Neural progenitor cell (in vitro differentiated cells): ENCODE data around the gene ZBTB43. TPM values are rescaled to one million over a fixed set of nuclear protein-coding genes. Genes with fewer than 3 reads are reported as not detected.

Experiments used
- DNase-seq: peaks from one replicate; pipeline ENCODE4 v3.0.0-alpha.2; 2016; ENCODE audit warnings: low spot score
- H2AFZ ChIP-seq: fragments of 200-600 bp; sonication (generic); replicated peaks from 2 replicates; pipeline ENCODE4 v1.6.1; 2016; ENCODE audit warnings: antibody characterized with exemption
- H3F3A ChIP-seq: fragments of 200-600 bp; sonication (generic); 2 replicates; pipeline ENCODE4 v1.6.1; 2016; ENCODE audit warnings: antibody characterized with exemption, low read depth
- H3K27ac ChIP-seq: fragments of 200-600 bp; sonication (generic); 2 replicates; pipeline ENCODE4 v1.5.1; 2016; ENCODE audit warnings: mild to moderate bottlenecking
- H3K27me3 ChIP-seq: fragments of 200-600 bp; sonication (generic); 2 replicates; pipeline ENCODE4 v1.6.1; 2016; ENCODE audit warnings: mild to moderate bottlenecking, moderate library complexity
- H3K36me3 ChIP-seq: fragments of 200-600 bp; sonication (generic); 2 replicates; pipeline ENCODE4 v1.5.1; 2016
- H3K4me1 ChIP-seq: fragments of 200-600 bp; sonication (generic); 2 replicates; pipeline ENCODE4 v1.6.1; 2016; ENCODE audit warnings: mixed run types
- H3K4me2 ChIP-seq: fragments of 200-600 bp; sonication (generic); 2 replicates; pipeline ENCODE4 v1.6.1; 2016
- H3K4me3 ChIP-seq: fragments of 200-600 bp; sonication (generic); 2 replicates; pipeline ENCODE4 v1.5.1; 2016
- H3K79me2 ChIP-seq: fragments of 200-600 bp; sonication (generic); 2 replicates; pipeline ENCODE4 v1.6.1; 2016; ENCODE audit warnings: low read depth
- H3K9ac ChIP-seq: fragments of 200-600 bp; sonication (generic); 2 replicates; pipeline ENCODE4 v1.6.1; 2016
- H3K9me3 ChIP-seq: fragments of 200-600 bp; sonication (generic); 2 replicates; pipeline ENCODE4 v1.5.1; 2016; ENCODE audit warnings: low read depth
- H4K20me1 ChIP-seq: fragments of 200-600 bp; sonication (generic); 2 replicates; pipeline ENCODE4 v1.6.1; 2016; ENCODE audit warnings: low read depth
- H3K27ac Mint-ChIP-seq: 3 replicates; pipeline ENCODE4 v1.8.0; 2021; ENCODE audit warnings: mixed read lengths
- H3K27me3 Mint-ChIP-seq: 2 replicates; pipeline ENCODE4 v1.8.0; 2022; ENCODE audit warnings: low read depth, mild to moderate bottlenecking, inconsistent platforms, moderate library complexity, mixed read lengths; ENCODE audit not compliant: insufficient read depth
- H3K36me3 Mint-ChIP-seq: 3 replicates; pipeline ENCODE4 v1.8.0; 2021; ENCODE audit warnings: mixed read lengths
- H3K4me1 Mint-ChIP-seq: 3 replicates; pipeline ENCODE4 v1.8.0; 2021; ENCODE audit warnings: mixed read lengths
- H3K4me3 Mint-ChIP-seq: 3 replicates; pipeline ENCODE4 v1.8.0; 2021; ENCODE audit warnings: mild to moderate bottlenecking, moderate library complexity, mixed read lengths
- H3K9me3 Mint-ChIP-seq: 3 replicates; pipeline ENCODE4 v1.8.0; 2020; ENCODE audit warnings: mixed read lengths
- EZH2 ChIP-seq: fragments of 200-600 bp; sonication (generic); IDR thresholded peaks from 2 replicates; pipeline ENCODE4 v1.6.1; 2017; ENCODE audit warnings: antibody characterized with exemption, mild to moderate bottlenecking, moderate library complexity
- EZH2phosphoT487 ChIP-seq: fragments of 200-600 bp; sonication (generic); IDR thresholded peaks from 2 replicates; pipeline ENCODE4 v1.6.1; 2017; ENCODE audit warnings: antibody characterized with exemption
- total RNA-seq: library from RNA; depleted of rRNA; stranded (reverse); fragments of >200 nt; gene quantifications from 2 replicates; pipeline ENCODE4 v1.2.3, GENCODE V29; 2015; ENCODE audit warnings: low replicate concordance
- TF ChIP-seq, protein P1 (sequence below): fragments of 200-600 bp; sonication (generic); IDR thresholded peaks from 2 replicates; pipeline ENCODE4 v1.5.1; 2017; ENCODE audit warnings: antibody characterized with exemption, mild to moderate bottlenecking

Gene ZBTB43
- total RNA-seq, 1 donor from 2014 or later, result 10.0 TPM

DNA sequence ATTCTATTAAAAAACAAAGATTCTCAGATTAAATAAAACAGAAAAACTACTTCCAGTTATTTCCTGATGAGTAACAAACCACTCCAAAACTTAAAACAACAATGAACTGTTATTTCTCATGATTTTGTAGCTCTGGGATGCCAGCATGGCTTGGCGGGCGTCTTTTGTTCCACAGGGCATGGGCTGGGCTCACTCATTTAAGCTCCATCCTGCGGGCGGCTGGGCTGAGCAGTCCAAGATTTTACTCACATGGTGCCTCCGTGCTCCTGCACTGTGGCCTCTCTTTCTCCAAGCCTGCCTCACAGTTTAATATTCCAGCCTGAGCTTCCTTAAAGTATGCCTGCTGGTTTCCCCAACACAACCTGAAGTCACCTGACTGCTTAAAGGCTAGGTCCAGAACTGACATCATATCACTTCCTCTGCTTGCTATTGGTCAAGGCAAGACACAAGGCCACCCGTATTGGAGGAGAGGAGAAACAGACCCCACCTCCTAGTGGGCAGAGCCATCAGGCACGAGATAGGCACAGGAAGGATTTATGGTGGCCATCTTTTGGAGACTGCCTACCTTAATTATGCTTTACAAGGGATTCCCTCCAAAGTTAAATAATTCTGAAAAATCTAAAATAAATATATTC lies 41.6 kb upstream of the ZBTB43 start:
- Histone ChIP-seq H2AFZ (peak overlapping the region; percentile 55), H3K9me3 (no peaks in the 10 kb centered on the region), H3K27ac (no peak overlapping the region), H3K4me3 (no peak overlapping the region), H3K4me2 (no peak overlapping the region), H3K79me2 (no peaks in the 10 kb centered on the region), H3K27me3 (no peaks in the 10 kb centered on the region), H3K4me1 (no peaks in the 10 kb centered on the region), H3F3A (no peaks in the 10 kb centered on the region), H4K20me1 (no peaks in the 10 kb centered on the region), H3K9ac (no peak overlapping the region), H3K36me3 (no peaks in the 10 kb centered on the region)
- Mint-ChIP-seq H3K27me3 (no peaks in the 10 kb centered on the region), H3K27ac (no peak overlapping the region), H3K4me1 (peaks cover 4% of the 10 kb centered on the region), H3K4me3 (no peak overlapping the region), H3K36me3 (no peaks in the 10 kb centered on the region), H3K9me3 (no peaks in the 10 kb centered on the region)
- DNase-seq, result no peak
- no peak for TF ChIP-seq EZH2phosphoT487
- no peak for TF ChIP-seq EZH2
- TF ChIP-seq, protein P1, sequence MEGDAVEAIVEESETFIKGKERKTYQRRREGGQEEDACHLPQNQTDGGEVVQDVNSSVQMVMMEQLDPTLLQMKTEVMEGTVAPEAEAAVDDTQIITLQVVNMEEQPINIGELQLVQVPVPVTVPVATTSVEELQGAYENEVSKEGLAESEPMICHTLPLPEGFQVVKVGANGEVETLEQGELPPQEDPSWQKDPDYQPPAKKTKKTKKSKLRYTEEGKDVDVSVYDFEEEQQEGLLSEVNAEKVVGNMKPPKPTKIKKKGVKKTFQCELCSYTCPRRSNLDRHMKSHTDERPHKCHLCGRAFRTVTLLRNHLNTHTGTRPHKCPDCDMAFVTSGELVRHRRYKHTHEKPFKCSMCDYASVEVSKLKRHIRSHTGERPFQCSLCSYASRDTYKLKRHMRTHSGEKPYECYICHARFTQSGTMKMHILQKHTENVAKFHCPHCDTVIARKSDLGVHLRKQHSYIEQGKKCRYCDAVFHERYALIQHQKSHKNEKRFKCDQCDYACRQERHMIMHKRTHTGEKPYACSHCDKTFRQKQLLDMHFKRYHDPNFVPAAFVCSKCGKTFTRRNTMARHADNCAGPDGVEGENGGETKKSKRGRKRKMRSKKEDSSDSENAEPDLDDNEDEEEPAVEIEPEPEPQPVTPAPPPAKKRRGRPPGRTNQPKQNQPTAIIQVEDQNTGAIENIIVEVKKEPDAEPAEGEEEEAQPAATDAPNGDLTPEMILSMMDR, result no peak

DNA sequence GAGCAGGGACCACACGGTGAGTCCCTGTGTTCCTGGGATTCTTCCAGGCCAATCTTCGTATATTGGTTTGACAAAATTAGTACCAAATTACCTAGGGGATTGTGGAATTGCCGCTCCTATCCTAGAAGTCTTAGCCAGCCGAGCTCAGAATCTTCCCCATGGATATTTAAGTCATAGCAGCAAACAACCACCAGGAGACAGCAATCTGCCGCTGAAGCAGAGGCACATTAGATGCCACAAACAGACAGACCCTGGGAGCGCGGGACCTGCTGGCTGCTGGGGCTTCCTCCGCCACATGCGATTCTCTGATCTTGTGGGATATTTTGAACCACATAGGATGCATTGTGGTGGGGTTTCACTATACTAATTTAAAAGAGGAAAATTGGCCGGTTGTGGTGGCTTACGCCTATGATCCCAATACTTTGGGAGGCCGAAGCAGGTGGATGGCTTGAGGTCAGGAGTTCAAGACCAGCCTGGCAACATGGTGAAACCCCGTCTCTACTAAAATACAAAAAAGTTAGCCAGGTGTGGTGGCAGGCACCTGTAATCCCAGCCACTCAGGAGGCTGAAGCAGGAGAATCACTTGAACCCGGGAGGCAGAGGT lies 31.7 kb upstream of the ZBTB43 start:
- Histone ChIP-seq H3K79me2 (no peaks in the 10 kb centered on the region), H3K36me3 (no peaks in the 10 kb centered on the region), H3F3A (no peaks in the 10 kb centered on the region), H3K4me3 (no peak overlapping the region), H4K20me1 (no peaks in the 10 kb centered on the region), H3K9ac (no peak overlapping the region), H3K27me3 (peaks cover 33% of the 10 kb centered on the region), H3K4me1 (no peaks in the 10 kb centered on the region), H3K4me2 (no peak overlapping the region), H3K9me3 (no peaks in the 10 kb centered on the region), H2AFZ (no peak overlapping the region), H3K27ac (no peak overlapping the region)
- H3K4me1 Mint-ChIP-seq, result no peaks in the 10 kb centered on the region
- no peak overlapping the region for H3K27ac Mint-ChIP-seq
- H3K36me3 Mint-ChIP-seq, result no peaks in the 10 kb centered on the region
- DNase-seq, result peak; percentile 65
- no peak for TF ChIP-seq EZH2
- TF ChIP-seq EZH2phosphoT487, result no peak
- TF ChIP-seq, protein P1, result peak; percentile 63
- H3K9me3 Mint-ChIP-seq, result peaks cover 2% of the 10 kb centered on the region
- H3K4me3 Mint-ChIP-seq, result no peak overlapping the region
- peaks cover 2% of the 10 kb centered on the region for H3K27me3 Mint-ChIP-seq

DNA sequence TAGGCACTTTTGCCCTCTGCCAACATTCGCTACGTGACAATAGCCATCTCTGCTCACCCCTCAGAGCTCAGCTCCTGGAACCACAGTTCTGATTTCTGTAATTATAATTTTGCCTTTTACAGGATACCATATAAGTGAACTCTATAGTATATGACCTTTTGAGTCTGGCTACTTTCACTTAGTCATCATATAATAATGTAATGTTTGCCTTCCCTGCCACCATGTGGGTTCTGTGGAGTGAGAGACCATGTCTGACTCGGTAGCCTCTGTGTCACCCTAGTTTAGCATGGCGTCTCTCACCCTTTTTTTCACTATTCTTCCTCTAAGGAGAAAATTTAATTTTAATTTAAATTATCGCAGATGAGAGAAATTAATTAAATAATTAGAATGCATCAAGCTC lies 28.9 kb upstream of the ZBTB43 start:
- H3K79me2 ChIP-seq, result no peaks in the 10 kb centered on the region
- H3K4me3 ChIP-seq, result no peak overlapping the region
- no peak overlapping the region for H3K4me2 ChIP-seq
- H2AFZ ChIP-seq, result no peak overlapping the region
- Mint-ChIP-seq H3K27me3 (peaks cover 9% of the 10 kb centered on the region), H3K9me3 (no peaks in the 10 kb centered on the region), H3K36me3 (no peaks in the 10 kb centered on the region), H3K4me3 (no peak overlapping the region), H3K27ac (no peak overlapping the region), H3K4me1 (no peaks in the 10 kb centered on the region)
- TF ChIP-seq, protein P1, result no peak
- TF ChIP-seq EZH2phosphoT487 (no peak), EZH2 (no peak)
- no peak overlapping the region for H3K9ac ChIP-seq
- no peak for DNase-seq
- H3K9me3 ChIP-seq, result no peaks in the 10 kb centered on the region
- no peak overlapping the region for H3K27ac ChIP-seq
- H3K27me3 ChIP-seq, result peaks cover 33% of the 10 kb centered on the region
- no peaks in the 10 kb centered on the region for H3F3A ChIP-seq
- no peaks in the 10 kb centered on the region for H4K20me1 ChIP-seq
- no peaks in the 10 kb centered on the region for H3K36me3 ChIP-seq
- no peaks in the 10 kb centered on the region for H3K4me1 ChIP-seq
